Dermis blood vessel endothelial cell (primary cell): ENCODE data around the gene CFI. TPM values are rescaled to one million over a fixed set of nuclear protein-coding genes. Genes with fewer than 3 reads are reported as not detected.
A peak's percentile ranks its signal among the peaks of the same experiment; 100 is the strongest.
"Not testable (repeated sequence)": the region's sequence is repeated elsewhere in the genome, so short reads cannot be mapped to it uniquely, and the experiment has no call there.

ENCODE experiments used
- DNase-seq: peaks from one replicate; pipeline ENCODE4 v3.0.0; 2010
- total RNA-seq: library from RNA; depleted of rRNA; stranded (reverse); fragments of >200 nt; gene quantifications from 2 replicates; pipeline ENCODE4 v1.2.3, GENCODE V29; 2014

The CFI gene
- total RNA-seq, 1 donor from 2014 or later, result 94.8 TPM

DNA sequence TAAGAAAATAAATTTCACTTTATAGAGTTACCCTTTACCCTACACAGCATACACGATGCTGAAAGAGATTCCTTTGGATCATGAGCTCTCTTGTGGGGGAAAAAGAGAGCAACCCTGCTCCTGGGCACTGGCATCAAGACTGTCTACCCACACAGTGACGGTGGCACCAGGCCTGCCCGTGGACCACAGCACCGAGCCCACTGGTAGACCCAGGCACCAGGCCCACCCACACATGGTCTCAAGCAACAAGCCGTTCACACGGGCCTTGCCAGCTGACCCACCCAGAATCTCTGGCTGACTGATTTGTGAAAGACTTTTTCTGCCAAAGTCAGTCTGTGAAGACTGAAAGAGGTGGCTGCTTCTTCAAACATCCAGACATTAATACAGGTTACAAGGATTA, 6.7 kb downstream of the CFI start:
- no peak for DNase-seq

DNA sequence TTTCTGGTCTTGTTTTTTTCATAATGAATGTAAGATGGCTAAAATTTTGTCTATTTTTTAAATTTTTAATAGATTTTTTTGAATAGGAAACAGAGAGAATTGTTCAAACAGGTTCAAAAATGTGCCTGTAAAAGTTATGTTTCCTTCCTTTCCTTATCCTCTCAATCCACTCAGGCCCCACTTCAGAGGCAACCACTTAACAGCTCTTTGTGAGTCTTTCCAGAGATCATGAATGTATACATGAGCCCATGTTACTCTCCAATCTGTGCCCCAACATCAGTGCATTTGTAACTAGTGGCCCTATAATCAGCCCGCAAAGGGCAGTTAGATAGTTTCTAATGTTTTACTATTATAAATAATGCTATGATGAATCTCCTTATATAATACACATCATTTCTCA, 14.0 kb downstream of the CFI start:
- no peak for DNase-seq

DNA sequence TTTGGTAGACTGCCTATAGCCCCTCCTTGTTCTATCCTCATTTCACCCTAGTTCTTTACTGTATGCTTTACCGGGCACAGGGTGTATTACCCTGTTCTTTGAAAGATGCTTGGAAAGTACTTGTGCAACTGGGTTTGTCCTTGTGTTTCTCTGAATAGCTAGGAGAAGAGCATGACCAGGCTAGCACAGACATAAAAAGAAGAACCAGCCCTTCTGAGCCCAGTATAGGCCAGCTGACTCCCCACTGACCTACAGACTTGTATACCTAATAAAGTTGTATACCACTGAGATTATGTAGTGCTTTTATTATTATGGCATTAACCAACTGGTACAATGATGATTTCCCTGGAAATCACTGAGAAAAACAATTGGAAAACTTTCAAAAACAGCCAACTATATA, 15.0 kb downstream of the CFI start:
- DNase-seq, result no peak

DNA sequence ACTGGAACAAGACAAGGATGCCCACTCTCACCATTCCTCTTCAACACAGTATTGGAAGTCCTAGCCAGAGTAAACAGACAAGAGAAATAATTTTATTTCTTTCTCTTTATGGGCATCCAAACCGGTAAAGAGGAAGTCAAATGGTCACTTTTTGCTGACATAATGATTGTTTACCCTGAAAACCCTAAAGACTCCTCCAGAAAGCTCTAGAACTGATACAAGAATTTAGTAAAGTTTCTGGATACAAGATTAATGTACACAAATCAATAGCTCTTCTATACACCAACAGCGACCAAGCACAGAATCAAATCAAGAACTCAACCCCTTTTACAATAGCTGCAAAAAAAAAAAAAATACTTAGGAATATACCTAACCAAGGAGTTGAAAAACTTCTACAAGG, 19.7 kb downstream of the CFI start:
- not testable (repeated sequence) for DNase-seq

DNA sequence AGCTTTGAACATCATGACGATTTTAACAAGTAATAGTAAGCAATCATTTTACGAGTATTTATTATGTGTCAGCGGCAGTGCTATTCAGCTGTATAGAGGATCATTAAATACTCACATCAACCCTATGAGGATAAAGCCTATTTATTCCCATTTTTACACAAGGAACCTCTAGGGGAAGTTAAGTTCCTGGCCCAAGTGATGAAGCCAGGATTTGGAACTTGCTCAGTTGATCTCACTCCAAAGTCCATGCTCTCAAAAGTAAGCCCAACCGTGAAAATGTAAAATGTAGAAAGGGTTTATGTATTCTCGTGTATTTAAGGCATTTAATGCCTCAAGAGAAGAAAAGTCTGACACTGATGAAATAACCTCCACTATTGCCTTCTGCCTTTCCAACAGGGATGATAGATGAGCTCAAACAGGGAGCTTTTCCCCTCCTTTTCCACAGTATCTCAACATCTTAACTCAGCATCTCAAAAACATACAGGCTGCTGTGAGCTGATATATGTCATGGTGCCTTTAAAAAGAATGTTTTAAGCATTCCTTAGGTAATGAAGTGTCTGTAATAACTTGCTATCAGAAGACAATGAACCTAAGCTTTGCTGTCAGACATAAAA, 36.9 kb downstream of the CFI start:
- no peak for DNase-seq

DNA sequence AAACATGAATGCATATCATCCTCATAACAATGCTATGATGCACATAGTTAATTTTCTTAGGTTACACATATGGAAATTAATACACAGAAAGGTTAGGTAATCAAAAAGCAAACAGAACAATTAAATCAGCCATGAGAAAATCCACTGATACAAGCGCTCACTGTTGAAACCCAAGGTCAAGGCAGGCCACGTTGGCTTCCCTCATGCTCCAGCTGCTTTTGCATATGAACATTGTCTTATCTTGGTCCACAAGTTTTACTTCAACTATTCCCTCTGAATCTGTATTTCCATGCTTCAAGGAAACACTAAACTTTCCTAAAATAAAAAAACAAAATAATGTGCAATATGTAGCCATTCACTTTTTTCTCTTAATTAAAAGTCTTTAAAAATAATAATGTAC, 37.4 kb downstream of the CFI start:
- DNase-seq, result no peak

DNA sequence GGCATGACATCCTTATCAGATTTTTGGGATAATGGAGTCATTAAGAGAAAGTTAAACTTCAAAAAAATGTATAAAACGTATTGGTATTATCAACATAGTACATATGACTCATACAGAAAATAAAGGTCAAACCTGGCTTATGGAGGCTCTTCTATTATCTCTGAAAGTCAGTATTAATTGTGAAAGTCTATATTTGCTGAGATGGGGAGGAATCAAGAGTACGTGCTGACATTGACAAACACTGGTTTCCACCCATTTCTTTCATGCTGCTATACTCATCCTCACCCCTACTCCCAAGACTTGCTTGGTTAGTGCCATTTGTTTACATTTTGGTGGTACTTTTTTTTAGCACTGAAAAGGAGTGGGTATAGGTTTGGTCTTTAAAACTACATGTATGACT, 41.1 kb downstream of the CFI start:
- DNase-seq, result no peak

DNA sequence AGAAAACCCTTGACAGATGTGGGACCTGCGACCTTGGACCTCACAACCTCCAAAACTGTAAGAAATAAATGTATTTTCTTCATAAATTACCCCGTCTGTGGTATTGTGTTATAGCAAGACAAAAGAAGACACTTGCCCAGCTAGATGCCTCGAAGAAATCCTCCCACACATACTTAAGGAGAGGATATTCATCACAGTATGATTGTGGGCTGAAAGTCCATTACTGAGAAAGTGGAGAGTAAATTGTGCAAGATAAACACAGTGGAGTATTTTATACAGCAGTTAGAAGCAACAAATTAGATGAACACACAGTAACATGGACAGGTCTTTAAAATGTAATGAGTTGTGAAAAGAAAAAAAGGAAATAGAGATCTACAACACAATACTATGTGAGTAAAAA, 46.1 kb downstream of the CFI start:
- no peak for DNase-seq

DNA sequence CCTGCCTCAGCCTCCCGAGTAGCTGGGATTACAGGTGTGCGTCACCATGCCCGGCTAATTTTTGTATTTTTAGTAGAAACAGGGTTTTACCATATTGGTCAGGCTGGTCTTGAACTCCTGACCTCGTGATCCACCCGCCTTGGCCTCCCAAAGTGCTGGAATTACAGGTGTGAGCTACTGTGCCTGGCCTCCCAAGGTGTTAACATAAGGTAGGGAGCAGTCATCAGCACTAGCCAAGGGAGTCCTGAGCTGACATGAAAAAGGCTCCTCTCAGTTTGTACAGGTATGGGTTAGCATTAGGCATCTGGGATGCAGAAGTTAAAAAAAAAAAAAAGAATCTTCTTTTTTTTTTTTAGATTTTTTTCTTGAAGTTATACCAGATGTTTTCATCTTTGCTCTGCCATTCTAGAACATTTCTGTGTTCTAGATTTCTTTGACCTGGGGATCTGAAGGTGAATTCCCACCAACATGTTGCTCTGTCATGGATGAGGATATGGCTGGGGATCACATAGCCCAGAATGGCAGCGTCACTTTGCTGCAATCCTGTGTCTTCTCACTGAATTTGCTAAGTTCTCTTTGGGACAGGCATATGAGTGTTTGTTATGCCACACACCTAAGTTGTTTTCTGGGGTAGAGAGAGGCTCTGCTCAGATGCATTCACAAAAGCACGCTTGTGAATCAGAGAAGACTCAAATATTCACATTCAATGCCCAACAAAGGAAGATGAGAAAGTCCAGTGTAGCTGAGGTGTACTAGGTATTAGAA, 47.5 kb downstream of the CFI start:
- DNase-seq, result no peak

DNA sequence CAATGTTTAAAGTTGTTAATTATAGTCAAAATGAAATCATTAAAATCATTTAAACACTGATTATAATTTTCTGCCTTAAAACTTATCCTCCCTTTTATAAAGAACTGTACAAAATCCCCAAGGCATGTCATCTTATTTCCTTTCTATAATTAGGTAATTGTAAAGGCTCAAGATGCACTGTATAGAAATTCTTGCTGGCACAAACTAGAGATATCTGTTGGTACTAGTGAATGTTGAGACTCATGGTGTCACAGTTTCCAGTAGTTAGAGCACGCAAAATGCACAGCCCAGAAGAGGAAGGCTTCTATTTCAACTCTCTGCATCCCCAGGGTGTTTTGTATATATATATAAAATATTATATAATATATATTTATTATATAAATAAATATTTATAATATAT, 49.3 kb downstream of the CFI start:
- DNase-seq, result no peak

DNA sequence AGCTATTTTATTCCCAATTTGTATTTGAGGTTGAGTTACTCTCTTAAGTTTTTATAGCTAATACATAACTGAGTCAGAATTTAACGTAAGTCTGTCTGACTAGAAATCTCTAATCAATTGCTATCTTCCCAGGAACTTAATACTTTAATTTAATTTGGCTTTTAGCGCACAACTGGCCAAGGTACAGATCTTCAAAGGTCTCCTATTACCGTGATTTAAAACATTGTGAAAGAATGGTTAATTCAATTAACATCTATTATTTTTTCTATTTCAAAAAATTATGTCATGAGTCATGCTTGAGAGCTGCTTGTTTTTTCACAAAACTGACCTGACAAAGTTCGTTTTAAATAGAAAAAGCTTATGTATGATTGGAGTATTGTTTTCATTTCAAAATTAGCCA, 49.9 kb downstream of the CFI start:
- no peak for DNase-seq

DNA sequence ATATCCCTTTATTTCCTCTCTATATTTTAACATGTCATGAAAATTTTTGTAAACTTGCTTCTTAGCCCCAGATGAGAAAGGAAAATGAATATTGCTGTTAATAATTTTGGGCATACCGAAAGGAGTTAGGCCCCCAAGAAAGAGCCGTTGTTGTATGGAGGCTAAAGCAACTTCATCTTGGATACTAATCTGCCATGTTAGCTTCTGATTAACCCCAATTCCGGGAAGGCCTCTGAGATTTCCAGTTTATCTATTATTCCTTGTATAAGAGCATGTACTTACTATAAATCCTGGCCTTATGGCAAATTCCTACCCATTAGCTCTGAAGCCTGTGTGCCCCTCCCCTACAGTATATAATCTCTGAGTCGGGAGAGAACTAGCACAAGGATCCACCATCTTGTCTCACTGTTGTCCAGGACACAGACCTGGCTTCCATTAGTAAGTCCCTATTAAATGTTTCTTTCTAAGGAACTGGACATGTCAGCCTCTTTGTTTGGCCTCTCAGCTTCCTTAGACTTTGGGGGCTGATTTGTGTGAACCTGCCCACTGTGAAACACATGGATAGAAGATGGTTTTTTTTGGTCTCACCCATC, 51.1 kb downstream of the CFI start:
- no peak for DNase-seq

DNA sequence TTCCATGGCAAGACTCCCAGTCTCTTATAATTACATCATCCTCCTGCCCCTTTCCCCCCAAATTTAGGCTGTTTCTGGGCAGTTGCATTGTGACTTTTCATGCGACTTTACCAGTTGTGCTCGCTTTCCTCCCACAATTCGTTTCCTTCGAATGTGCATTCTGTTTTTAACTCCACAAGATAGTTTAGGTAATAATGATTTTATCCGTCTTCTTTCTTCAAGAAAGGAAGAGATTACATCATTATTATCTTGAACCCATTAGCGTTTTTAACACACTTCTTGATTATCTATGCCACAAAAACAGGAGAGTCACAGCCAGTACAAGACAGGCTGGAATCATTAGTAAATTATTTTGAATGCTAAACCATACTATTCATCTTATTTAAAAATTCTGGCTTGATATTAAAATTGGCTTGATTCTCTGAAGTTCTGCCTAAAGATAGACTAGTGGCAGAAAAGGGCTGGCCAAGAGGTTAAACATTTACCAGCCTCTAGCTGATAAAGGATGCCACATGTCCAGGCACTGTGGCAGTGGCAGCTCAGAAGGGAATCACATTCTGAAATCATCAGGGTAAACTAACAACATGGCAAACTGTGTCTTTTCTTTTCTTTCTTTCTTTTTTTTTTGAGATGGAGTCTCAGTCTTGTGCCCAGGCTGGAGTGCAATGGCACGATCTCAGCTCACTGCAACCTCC, 52.3 kb downstream of the CFI start:
- DNase-seq, result no peak

DNA sequence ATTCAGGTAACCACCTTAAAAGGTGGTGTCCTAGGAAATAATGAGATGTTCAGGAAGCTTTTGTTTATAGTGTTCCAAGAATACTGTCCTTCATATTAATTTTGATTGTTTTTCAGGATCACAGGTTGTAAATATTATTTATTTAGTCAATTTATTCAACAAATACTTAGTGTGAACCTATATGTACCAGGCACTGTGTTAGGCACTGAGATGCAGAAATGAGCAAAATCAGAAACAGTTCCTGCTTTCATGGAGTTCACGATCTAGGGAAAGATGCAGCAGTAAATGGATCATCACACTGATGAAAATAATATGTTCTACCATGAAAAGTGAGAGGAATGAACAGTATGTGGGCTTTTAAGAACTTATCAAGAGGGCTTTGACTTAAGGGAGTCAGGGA, 53.7 kb downstream of the CFI start:
- DNase-seq, result no peak

DNA sequence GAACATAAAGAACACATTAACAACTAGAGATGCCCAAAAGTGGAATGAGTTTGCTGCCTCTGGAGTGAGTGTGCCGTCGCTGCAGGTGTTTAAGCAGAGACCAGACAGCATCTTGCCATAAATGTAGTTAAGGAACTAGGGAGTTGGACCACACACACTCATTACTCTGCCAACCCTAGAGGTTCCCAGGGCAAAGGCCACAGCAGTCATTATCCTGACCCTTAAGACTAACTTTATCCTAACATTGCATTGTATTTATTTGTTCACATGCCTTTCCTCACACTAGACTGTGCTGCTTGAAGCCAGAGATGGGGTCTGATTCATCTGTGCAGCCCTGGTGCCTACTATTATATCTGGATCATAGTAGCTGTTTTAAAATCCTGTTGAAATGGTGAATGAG, 55.1 kb downstream of the CFI start:
- DNase-seq, result no peak

DNA sequence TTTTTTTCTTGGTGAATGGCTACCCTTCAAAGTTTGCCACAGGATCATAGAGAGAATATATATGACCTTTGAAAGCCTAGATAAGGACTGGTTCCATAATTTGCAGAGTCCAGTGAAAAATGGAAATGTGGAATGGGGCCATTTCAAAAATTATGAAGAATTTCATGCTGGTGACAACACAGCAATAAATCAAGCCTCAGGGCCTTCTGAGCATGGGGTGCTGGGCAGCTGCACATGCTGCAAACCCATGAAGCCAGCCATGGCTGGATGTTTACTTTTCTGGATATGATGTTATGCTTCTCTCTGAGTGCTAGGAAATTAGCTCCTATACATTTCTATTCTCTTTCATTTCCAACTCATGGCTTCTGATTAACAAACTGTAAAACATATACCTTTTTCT, 56.0 kb downstream of the CFI start:
- DNase-seq, result no peak

DNA sequence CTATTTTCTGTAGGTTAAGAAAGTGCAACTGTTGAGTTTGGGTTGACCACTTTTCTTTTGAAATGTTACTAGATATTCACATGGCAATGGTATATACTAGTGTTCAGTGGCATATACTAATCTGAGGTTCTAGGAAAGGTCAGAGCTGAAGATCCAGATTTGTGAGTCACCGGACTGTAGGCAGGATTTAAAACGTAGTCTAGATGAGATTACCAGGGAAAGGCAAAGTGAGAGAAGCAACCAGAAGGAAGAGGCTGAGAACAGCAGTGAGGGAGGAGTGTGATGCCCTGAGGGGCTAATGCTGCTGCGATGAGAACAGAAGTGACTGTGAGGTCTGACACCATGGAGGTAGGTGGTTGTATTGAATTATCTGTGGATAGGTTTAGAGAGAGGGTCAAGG, 62.3 kb downstream of the CFI start:
- DNase-seq, result no peak

DNA sequence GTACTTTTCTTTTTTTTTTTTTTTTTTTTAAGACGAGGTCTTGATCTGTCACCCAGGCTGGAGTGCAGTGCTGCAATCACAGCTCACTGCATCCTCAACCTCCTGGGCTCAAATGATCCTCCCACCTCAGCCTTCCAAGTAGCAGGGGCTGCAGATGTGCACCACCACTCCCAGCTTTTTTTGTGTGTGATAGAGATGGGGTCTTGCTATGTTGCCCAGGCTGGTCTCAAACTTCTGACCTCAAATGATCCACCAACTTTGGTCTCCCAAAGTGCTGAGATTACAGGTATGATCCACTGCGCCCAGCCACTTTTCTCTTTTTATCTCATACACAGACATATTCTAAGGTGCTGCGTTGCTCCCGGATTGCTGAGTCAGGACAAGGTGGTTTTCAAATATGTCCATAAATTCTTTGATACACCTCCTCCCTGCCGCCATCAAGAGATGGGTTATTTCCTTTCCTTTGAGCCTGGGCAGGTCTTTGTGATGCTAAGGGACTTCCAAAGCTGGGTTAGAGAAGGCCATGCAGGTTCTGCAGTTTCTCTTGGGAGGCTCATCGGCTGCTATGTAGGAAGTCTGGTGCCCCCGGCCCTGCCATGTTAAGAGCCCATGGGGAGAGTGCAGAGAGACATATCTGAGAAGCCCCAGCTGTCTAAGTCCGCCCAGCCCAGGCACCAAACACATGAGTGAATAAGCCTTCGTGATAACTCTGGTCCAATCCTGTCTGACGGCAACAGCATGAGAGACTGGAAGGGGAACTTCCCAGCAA, 63.5 kb downstream of the CFI start:
- DNase-seq, result no peak

DNA sequence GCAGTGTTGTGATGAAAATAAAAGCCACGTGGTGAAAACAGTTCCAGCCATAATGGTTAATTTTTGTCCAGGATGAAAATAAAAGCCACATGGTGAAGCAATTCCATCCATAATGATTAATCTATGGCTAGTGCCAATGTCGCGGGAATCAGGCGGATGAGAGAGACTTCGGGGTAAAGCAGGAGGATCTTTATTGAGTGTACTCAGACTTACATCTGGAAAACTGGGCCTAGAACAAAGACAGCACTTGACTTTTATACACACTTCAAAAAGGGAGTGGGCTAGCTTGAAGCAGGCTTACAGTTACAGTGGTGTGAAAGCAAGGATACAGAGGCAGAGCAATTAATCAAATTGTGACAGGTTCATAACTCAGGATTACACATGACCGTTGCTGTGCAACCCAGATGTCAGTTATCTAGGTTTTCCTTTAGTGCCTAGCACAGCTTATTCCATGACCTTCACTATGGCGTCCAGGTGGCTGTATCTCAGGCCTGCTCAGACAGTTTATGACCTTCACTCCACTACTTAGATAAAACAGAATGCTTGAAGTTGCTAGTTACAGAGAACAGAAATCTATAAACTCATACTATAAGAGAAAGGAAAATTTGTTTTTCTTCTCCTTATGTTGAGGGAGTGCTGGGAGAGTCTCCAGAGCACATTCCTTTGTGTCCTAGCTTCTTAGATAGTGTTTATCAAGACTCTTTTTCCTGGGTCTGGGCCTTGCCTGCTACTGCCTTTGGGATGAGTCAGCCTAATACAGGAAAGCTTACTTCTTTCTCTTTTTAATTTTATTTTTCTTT, 66.0 kb downstream of the CFI start:
- DNase-seq, result no peak

DNA sequence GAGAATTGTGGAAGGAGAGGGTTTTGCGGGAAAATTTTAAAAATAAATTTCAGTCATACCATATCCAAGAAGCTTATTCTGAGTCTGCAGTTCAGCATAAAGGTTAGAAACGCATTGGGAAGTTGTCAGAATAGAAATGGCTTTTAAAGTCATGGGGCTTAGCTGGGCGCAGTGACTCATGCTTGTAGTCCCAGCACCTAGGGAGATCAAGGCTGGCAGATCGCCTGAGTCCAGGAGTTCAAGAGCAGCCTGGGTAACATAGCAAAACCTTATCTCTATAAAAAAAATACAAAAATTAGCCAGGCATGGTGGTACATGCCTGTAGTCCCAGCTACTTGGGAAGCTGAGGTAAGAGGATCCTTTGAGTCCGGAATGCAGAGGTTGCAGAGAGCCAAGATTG, 68.1 kb downstream of the CFI start:
- DNase-seq, result no peak

DNA sequence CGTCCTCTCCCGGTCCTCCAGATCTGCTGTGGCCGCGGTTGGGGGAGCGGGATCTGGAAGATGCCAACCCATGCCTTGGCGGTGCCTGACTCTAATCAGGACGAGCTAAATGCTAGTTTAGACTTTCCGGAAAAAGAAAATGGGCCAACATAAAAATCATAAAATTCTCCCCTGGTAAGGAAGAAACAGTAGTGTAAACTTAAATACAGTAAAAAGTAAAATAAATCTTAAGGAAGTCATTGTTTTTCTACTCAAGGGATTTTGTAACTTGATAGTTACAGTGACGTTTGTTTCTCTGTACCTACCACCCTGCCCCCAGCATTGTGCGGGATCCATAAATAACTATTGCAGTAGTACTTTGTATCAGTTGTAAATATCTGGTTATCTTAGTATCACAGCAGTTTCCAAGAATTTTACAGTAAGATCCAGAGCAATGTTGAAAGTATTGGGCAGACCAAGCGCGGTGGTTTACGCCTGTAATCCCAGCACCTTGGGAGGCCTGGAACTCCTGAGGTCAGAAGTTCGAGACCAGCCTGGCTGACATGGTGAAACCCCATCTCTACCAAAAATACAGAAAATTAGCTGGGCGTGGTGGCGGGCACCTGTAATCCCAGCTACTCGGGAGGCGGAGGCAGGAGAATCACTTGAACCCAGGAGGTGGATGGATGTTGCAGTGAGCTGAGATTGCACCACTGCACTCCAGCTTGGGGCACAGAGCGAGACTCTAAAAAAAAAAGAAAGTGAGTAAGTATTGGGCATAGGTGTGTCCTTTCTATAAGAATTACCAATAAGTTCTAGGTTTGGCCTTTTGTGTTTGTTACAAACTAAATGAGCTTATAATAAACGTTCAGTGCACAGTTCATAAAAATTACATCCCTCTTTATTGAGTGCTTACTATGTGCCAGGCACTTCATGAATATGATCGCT, 70.9 kb downstream of the CFI start:
- DNase-seq, result peak; percentile 5
